Measurements from ENCODE around the gene DDR2. TPM values are rescaled to one million over a fixed set of nuclear protein-coding genes. Genes with fewer than 3 reads are reported as not detected.

DDR2 gene
- polyA plus RNA-seq, 1 of the 3 experiments (the other 2 are of a cell fraction): 34.0 TPM

GRCh38 chr1:162671664-162672410, 39.6 kb downstream of the DDR2 start:
- Histone ChIP-seq H3F3A (replicated peaks; ENCODE audit: insufficient read depth) (peaks cover 25% of the 10 kb centered on the region), H3K9me2 (no peaks in the 10 kb centered on the region), H3K36me3 (replicated peaks in 1 of 2; ENCODE audit: control insufficient read depth in 1 of 2, insufficient read depth in 2 of 2, low read length in 1 of 2) (peaks cover 3 to 11% of the 10 kb centered on the region in 2 experiments), H3K9ac (peak overlapping the region; percentile 6; the same call in 1 of the 2 replicates), H3K4me3 (ENCODE audit: low read depth in 2 of 2, low read length in 1 of 2) (no peak overlapping the region), H3K27me3 (ENCODE audit: insufficient read depth) (no peaks in the 10 kb centered on the region), H4K20me1 (ENCODE audit: insufficient read depth) (peaks cover 7% of the 10 kb centered on the region; the same call in 1 of the 2 replicates), H3K4me2 (peak overlapping the region; percentile 46; the same call in 1 of the 2 replicates), H3K9me3 (no peaks in the 10 kb centered on the region), H2AFZ (ENCODE audit: low read depth) (no peak overlapping the region), H3K4me1 (ENCODE audit: control insufficient read depth in 1 of 2, insufficient read depth in 2 of 2, low read depth in 1 of 2, low read length in 1 of 2) (peaks cover 12 to 79% of the 10 kb centered on the region in 2 experiments; a peak in 3 of 4 replicates), H3K27ac (ENCODE audit: low read depth in 2 of 2, low read length in 1 of 2) (peak overlapping the region; percentile 60 to 83), H3K79me2 (ENCODE audit: insufficient read depth) (peaks cover 100% of the 10 kb centered on the region)
- TF ChIP-seq NFIC (IDR thresholded peaks at IDR 0.05; ENCODE audit: borderline replicate concordance) (no peak), NRF1 (IDR thresholded peaks at IDR 0.05; ENCODE audit: low read depth, low read length) (no peak), CHD2 (IDR thresholded peaks at IDR 0.05; ENCODE audit: low read length, partially characterized antibody) (no peak), EP300 (IDR thresholded peaks at IDR 0.05; ENCODE audit: borderline replicate concordance in 1 of 2, low read depth in 1 of 2, low read length in 1 of 2) (no peak)
- ChIA-PET POLR2A (no interaction called here), CTCF (interaction anchor here (1.6 to 2.0 kb wide), 2 partner anchors 18 to 58 kb away, joined by 3 to 6 read pairs; no protein-coding TSS in a partner anchor)
- DNase-seq: no peak
- 62% methylated on average over 5 of the region's 5 CpGs for WGBS (ENCODE audit: low lambda C conversion rate)

GRCh38 chr1:162672622-162673260, 40.5 kb downstream of the DDR2 start:
- H2AFZ ChIP-seq (ENCODE audit: low read depth): no peak overlapping the region
- no peaks in the 10 kb centered on the region for H3K27me3 ChIP-seq (ENCODE audit: insufficient read depth)
- WGBS (ENCODE audit: low lambda C conversion rate): 88% methylated on average over 3 of the region's 3 CpGs
- peaks cover 25% of the 10 kb centered on the region for H3F3A ChIP-seq (replicated peaks; ENCODE audit: insufficient read depth)
- POLR2A ChIA-PET: interaction anchor here (1.2 kb wide), 1 partner anchor 11 kb away, joined by 4 read pairs; no protein-coding TSS in a partner anchor
- peaks cover 100% of the 10 kb centered on the region for H3K79me2 ChIP-seq (ENCODE audit: insufficient read depth)
- peaks cover 9% of the 10 kb centered on the region; the same call in 1 of the 2 replicates for H4K20me1 ChIP-seq (ENCODE audit: insufficient read depth)
- no peak for DNase-seq
- H3K4me2 ChIP-seq: no peak overlapping the region; the same call in 1 of the 2 replicates
- peaks cover 6 to 79% of the 10 kb centered on the region in 2 experiments; a peak in 3 of 4 replicates for H3K4me1 ChIP-seq (ENCODE audit: control insufficient read depth in 1 of 2, insufficient read depth in 2 of 2, low read depth in 1 of 2, low read length in 1 of 2)
- H3K9ac ChIP-seq: peak overlapping the region; percentile 34; the same call in 1 of the 2 replicates
- TF ChIP-seq NRF1 (IDR thresholded peaks at IDR 0.05; ENCODE audit: low read depth, low read length) (no peak), TAF1 (IDR thresholded peaks at IDR 0.05; ENCODE audit: borderline replicate concordance, low read depth, low read length) (no peak), CTCF (IDR thresholded peaks at IDR 0.05) (no peak), RXRA (IDR thresholded peaks at IDR 0.05; ENCODE audit: borderline replicate concordance, low read depth) (no peak), FOXM1 (IDR thresholded peaks at IDR 0.05; ENCODE audit: low read depth) (no peak), GABPA (IDR thresholded peaks at IDR 0.05; ENCODE audit: low read depth) (no peak), TEAD4 (IDR thresholded peaks at IDR 0.05; ENCODE audit: borderline replicate concordance, insufficient read depth) (no peak), MXI1 (IDR thresholded peaks at IDR 0.05; ENCODE audit: low read depth, low read length) (no peak)
- no peaks in the 10 kb centered on the region for H3K9me2 ChIP-seq
- H3K36me3 ChIP-seq (replicated peaks in 1 of 2; ENCODE audit: control insufficient read depth in 1 of 2, insufficient read depth in 2 of 2, low read length in 1 of 2): peaks cover 3 to 16% of the 10 kb centered on the region in 2 experiments
- peak overlapping the region; percentile 13 to 83; a peak in 3 of 4 replicates for H3K27ac ChIP-seq (ENCODE audit: low read depth in 2 of 2, low read length in 1 of 2)
- H3K4me3 ChIP-seq (ENCODE audit: low read depth in 2 of 2, low read length in 1 of 2): no peak overlapping the region
- CTCF ChIA-PET: interaction anchor here (0.6 to 2.0 kb wide), 4 partner anchors 17 to 155 kb away, joined by 3 to 6 read pairs (median 3); partner anchors contain the start of gene DDR2
- H3K9me3 ChIP-seq: no peaks in the 10 kb centered on the region
